Esophagus muscularis mucosa (tissue), 4 donors: ENCODE data around the gene ATE1. TPM values are rescaled to one million over a fixed set of nuclear protein-coding genes. Genes with fewer than 3 reads are reported as not detected.

ENCODE experiments used
- DNase-seq: peaks from one replicate; pipeline ENCODE4 v3.0.0-alpha.2; 2017; ENCODE audit errors: extremely low spot score
- H3K27ac ChIP-seq, 4 donors: fragments of 200-600 bp; sonication (generic); replicated peaks in 1 of 4; 1 replicate in 3 of 4; 2 replicates in 1 of 4; pipeline ENCODE4 v1.5.1; 2016 to 2019; ENCODE audit warnings: mild to moderate bottlenecking in 1 of 4
- H3K27me3 ChIP-seq, 4 donors: fragments of 200-600 bp; sonication (generic); one replicate each; pipeline versions ENCODE4 v1.5.1 to v1.6.0; 2016 to 2019
- H3K36me3 ChIP-seq, 4 donors: fragments of 200-600 bp; sonication (generic); one replicate each; pipeline ENCODE4 v1.5.1; 2016 to 2019
- H3K4me1 ChIP-seq, 4 donors: fragments of 200-600 bp; sonication (generic); one replicate each; pipeline ENCODE4 v1.5.1; 2016 to 2019
- H3K4me3 ChIP-seq, 4 donors: fragments of 200-600 bp; sonication (generic); 1 replicate in 2 of 4; 2 replicates in 2 of 4; pipeline ENCODE4 v1.5.1; 2016 to 2019; ENCODE audit warnings: mild to moderate bottlenecking in 4 of 4, moderate library complexity in 1 of 4
- H3K9me3 ChIP-seq, 4 donors: fragments of 200-600 bp; sonication (generic); 1 replicate in 3 of 4; 2 replicates in 1 of 4; pipeline ENCODE4 v1.5.1; 2016 to 2019
- EP300 ChIP-seq: sonication (generic); formaldehyde crosslinking; IDR thresholded peaks from one replicate; pipeline ENCODE4 v1.6.1; 2017; ENCODE audit warnings: antibody characterized with exemption
- POLR2A ChIP-seq: fragments of 450-650 bp; IDR thresholded peaks from one replicate; pipeline ENCODE4 v1.6.1; 2017; ENCODE audit warnings: antibody characterized with exemption, moderate library complexity, mild to moderate bottlenecking, low read depth
- POLR2AphosphoS5 ChIP-seq, 2 donors: sonication (generic); formaldehyde crosslinking; IDR thresholded peaks; one replicate each; pipeline ENCODE4 v1.6.1; 2017; ENCODE audit warnings: antibody characterized with exemption in 2 of 2
- WGBS: methylation state at CpG from one replicate; pipeline ENCODE4 v1.1.5; 2018; 5-methylcytosine and 5-hydroxymethylcytosine counted together
- intact Hi-C: fragments of 100-400 bp; cut with DNase I; formaldehyde crosslinking; loops from one replicate; pipeline ENCODE4 v1.15.1; 2023
- total RNA-seq, 4 donors: library from RNA; depleted of rRNA; stranded (reverse); fragments of >200 nt; gene quantifications; one replicate each; pipeline versions ENCODE4 v1.1.0 to v1.2.1, GENCODE V29; 2016
- TF ChIP-seq, protein P1 (sequence below), 3 experiments: fragments of 200-600 bp in 2 of 3; fragments of 450-650 bp in 1 of 3; sonication (generic) in 2 of 3; IDR thresholded peaks; one replicate each; pipeline ENCODE4 v1.5.1; 2017 to 2019; ENCODE audit warnings: antibody characterized with exemption in 3 of 3, mild to moderate bottlenecking in 2 of 3, moderate library complexity in 1 of 3

Gene ATE1
- total RNA-seq, 4 donors from 2014 or later, result 27.8 to 29.5 (median 28.4) TPM

DNA sequence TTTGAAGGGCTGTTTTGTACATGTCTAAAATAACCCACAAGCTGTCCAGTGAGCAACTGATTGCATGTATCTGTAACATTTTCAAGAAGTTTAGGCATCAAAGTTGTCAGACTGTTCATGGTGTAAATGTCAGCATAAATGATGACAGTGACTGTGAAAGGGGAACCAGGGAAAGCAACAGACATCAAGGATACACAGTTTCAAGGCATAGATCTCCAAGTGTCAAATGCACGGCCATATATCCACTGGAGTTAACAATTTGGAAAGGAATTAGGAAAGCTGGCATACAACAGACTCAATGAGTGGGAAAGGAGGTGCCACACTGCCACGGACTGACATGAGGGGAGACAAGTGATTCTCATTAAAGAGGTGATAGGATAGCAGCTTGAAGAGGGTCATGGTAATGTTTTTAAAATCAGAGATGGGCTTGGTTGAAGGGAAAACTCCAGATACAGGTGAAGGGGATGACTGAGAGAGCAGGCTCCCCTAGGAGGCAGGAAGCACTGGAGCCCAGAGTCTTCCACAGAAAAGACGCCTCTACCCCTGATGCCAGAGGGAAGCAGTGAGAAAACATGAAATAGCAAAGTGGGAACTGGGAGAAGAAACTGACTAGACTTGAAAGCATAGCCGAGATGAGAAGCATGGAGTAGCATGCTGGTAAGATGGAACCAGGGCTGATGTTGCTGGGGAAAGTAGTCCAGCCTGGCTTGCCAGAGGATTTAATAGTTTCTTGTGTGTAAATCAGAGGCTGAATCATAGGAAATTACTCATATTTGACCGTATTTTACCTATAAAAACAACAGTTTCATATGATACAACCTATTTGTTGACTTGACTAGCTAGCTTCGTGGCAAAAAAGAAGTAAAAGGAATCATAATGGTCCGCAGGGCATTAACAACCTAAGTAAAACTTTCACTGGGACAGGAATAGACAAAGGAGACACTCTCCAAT is 28.6 kb upstream of the ATE1 start:
- Histone ChIP-seq H3K36me3 (peaks cover 12 to 84% (median 50%) of the 10 kb centered on the region in 4 donors), H3K9me3 (no peaks in the 10 kb centered on the region), H3K4me1 (no peaks in the 10 kb centered on the region), H3K4me3 (no peak overlapping the region), H3K27ac (no peak overlapping the region), H3K27me3 (no peaks in the 10 kb centered on the region)
- intact Hi-C loops, result no loop called here
- 93% methylated on average over 7 of the region's 7 CpGs for WGBS
- no peak for DNase-seq
- TF ChIP-seq EP300 (no peak), POLR2A (no peak), POLR2AphosphoS5 (IDR thresholded peaks at IDR 0.05) (no peak)
- TF ChIP-seq, protein P1, sequence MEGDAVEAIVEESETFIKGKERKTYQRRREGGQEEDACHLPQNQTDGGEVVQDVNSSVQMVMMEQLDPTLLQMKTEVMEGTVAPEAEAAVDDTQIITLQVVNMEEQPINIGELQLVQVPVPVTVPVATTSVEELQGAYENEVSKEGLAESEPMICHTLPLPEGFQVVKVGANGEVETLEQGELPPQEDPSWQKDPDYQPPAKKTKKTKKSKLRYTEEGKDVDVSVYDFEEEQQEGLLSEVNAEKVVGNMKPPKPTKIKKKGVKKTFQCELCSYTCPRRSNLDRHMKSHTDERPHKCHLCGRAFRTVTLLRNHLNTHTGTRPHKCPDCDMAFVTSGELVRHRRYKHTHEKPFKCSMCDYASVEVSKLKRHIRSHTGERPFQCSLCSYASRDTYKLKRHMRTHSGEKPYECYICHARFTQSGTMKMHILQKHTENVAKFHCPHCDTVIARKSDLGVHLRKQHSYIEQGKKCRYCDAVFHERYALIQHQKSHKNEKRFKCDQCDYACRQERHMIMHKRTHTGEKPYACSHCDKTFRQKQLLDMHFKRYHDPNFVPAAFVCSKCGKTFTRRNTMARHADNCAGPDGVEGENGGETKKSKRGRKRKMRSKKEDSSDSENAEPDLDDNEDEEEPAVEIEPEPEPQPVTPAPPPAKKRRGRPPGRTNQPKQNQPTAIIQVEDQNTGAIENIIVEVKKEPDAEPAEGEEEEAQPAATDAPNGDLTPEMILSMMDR (IDR thresholded peaks at IDR 0.05), result no peak

DNA sequence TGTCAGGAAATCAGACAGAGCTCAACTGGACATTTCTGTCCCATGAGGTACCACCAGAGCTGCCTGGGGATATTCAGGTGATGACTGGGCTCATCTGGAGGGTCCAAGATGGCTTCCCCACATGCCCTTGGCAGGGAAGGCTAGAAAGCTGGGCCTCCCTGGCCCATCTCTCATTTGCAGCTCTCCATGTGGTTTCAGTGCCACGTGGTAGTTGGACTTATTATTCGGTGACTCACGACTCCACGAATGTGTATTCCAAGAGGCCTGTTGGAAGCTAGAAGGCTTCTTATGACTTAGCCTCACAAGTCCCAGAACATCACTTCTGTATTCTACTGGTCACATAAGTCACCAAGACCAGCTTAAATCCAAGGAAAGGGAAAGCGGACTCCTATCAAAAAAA is 24.4 kb upstream of the ATE1 start:
- WGBS, result 93% methylated on average over 5 of the region's 5 CpGs
- no peak overlapping the region for H3K27ac ChIP-seq
- DNase-seq, result no peak
- no peaks in the 10 kb centered on the region for H3K9me3 ChIP-seq
- no peak for TF ChIP-seq POLR2A
- intact Hi-C loops, result no loop called here
- H3K4me1 ChIP-seq, result peaks cover 0 to 10% (median 8%) of the 10 kb centered on the region in 4 donors
- H3K4me3 ChIP-seq, result no peak overlapping the region
- H3K36me3 ChIP-seq, result peaks cover 0 to 52% (median 21%) of the 10 kb centered on the region in 4 donors
- H3K27me3 ChIP-seq, result no peaks in the 10 kb centered on the region

DNA sequence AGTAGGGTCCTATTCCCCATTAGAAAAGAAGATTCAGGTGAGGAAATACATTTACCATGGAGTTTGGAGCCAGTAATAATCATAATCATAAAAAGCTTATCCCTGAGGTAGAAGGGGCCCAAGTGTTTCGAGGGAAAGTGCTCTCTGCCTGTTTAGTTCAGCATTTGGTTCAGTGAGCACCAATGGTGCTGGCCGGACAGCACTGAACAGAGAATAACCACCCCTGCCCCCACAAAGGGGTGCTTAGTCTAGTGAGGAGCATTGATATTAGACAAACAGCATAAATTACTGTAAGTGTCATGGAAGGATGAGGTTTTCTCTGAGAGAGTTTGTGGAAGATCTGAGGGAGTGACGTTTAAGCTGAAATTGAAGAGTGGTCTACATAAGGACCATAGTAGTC is 21.6 kb upstream of the ATE1 start:
- Histone ChIP-seq H3K4me3 (no peak overlapping the region), H3K36me3 (peaks cover 0 to 24% (median 3%) of the 10 kb centered on the region in 4 donors), H3K9me3 (no peaks in the 10 kb centered on the region), H3K27ac (no peak overlapping the region), H3K4me1 (peaks cover 0 to 10% (median 8%) of the 10 kb centered on the region in 4 donors), H3K27me3 (no peaks in the 10 kb centered on the region)
- no peak for DNase-seq
- intact Hi-C loops, result no loop called here
- TF ChIP-seq POLR2AphosphoS5 (IDR thresholded peaks at IDR 0.05) (no peak), EP300 (no peak), POLR2A (no peak)
- TF ChIP-seq, protein P1 (IDR thresholded peaks at IDR 0.05), result no peak
- 70% methylated on average over 3 of the region's 3 CpGs for WGBS

DNA sequence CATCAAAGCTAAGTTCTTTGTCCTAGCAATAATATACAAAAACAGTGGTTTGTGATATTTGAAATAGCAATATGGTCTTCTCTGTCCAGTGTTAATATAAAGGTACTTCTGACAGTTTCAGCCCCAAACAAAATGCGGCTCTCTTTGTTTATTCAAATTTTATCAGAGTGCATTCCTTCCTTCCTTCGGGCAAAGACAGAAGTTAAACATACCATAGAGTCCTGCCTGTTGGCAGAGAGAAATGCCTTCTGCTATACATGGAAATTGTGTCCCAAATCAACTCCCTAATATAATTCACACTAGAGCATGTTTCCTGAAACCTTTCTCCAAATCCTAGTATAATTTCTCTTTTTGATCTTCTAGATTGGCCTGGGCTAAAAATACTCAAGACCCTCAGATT is 21.2 kb upstream of the ATE1 start:
- Histone ChIP-seq H3K27ac (no peak overlapping the region), H3K36me3 (peaks cover 0 to 20% (median 1%) of the 10 kb centered on the region in 4 donors), H3K9me3 (no peaks in the 10 kb centered on the region), H3K4me3 (no peak overlapping the region), H3K4me1 (peaks cover 0 to 10% (median 8%) of the 10 kb centered on the region in 4 donors), H3K27me3 (no peaks in the 10 kb centered on the region)
- TF ChIP-seq EP300, result no peak
- TF ChIP-seq POLR2A, result no peak
- no peak for TF ChIP-seq POLR2AphosphoS5 (IDR thresholded peaks at IDR 0.05)
- TF ChIP-seq, protein P1 (IDR thresholded peaks at IDR 0.05), result no peak
- intact Hi-C loops, result no loop called here
- WGBS, result 42% methylated on average over 2 of the region's 2 CpGs
- no peak for DNase-seq
